NCI-H1436 treated with DMSO at 0.1 percent for 48 hours (cell line): ENCODE measurements around the gene NF1.
"Not testable (repeated sequence)": the region's sequence is repeated elsewhere in the genome, so short reads cannot be mapped to it uniquely, and the experiment has no call there.

ENCODE experiments used
- DNase-seq: peaks from one replicate; lab custom pipeline; 2025; lab: John Stamatoyannopoulos, UW

Gene NF1

DNA sequence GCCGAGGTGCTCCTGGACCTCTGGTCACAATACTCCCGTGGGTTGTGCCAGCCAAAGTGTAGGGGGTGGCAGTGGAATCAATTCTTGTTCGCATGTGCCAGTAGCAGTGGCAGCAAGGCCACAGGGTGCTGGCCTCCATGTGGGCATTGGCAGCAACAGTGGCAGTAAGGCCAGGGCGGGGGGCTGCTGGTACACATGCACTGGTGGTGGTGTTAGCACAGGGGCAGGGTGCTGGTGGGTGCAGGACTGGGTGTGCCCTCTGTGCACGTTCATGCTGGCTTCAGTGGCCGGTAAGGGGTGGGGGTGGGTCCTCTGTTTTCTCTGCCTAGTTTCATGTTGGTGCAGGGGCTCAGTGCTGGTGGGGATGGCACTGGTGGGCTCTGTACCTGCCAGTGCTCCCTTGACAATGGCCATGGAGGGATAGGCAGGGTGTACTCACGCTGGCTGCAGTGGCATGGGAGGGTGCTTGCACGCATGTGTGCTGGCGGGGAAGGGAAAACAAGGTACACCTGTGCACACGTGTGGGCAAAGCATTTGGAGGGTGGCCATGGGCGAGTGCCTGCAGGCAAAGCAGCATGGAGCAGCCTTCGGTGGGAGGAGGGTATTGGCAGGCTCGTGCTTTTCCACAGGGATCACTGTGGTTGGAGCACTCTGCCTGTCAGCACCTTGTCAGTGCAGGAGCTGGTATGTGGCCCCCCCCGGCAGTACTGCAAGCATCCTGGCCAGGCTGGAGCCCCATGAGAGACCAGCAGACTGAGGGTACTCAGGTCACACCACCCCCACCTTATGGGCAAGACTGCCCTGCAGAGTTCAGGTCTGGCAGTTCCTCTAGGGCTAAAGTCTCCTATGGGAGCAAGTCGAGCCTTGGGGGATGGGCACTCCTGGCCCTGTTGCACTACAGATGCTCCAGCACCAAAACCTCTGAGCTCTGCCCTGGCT, 35.8 kb downstream of the NF1 start:
- no peak for DNase-seq

DNA sequence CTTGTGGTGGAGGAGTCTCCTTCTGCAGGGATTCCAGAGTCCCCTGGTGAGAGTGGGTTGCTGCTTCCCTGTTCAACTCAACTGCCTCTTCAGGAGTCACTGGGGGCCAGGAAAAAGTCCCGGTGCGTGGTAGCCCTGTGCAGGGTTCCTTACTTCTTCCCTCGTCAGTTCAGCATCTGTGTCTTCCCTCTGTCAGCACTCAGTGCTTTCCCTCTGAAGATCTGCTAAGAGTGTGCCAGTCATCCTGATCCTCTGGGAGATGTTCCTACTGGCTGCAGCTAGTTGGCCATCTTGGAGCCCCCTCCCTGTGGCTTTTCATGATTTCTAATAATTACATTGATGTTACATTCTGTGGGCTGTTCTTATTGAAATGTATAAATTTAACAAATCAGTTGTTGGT, 36.5 kb downstream of the NF1 start:
- DNase-seq = no peak

- DNase-seq = no peak
Measured at GRCh38 chr17:31132977-31133376, 38.2 kb downstream of the NF1 start.

GRCh38 chr17:31134576-31134975, 39.8 kb downstream of the NF1 start:
- no peak for DNase-seq

GRCh38 chr17:31136319-31136718, 41.5 kb downstream of the NF1 start:
- DNase-seq = no peak

GRCh38 chr17:31140111-31140510, 45.3 kb downstream of the NF1 start:
- DNase-seq = no peak

DNA sequence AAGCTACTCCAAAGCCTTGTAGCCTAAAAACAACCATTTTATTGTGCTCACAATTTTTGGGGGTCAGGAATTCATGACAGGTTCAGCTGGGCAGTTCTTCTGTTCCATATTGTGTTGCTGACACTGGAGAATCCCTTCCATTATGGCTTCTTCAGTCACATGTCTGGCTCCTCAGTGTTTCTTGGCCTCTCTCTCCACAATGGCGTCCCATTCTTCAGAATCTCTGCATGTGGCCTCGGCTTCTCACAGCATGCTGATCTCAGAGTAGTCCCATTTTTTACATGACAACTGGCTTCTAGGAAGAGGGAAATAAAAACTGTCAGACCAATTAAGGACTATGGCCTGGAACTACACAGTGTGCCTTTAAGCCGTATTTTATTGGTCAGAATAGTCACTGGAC, 49.7 kb downstream of the NF1 start:
- DNase-seq = no peak

GRCh38 chr17:31144836-31145235, 50.1 kb downstream of the NF1 start:
- no peak for DNase-seq

DNA sequence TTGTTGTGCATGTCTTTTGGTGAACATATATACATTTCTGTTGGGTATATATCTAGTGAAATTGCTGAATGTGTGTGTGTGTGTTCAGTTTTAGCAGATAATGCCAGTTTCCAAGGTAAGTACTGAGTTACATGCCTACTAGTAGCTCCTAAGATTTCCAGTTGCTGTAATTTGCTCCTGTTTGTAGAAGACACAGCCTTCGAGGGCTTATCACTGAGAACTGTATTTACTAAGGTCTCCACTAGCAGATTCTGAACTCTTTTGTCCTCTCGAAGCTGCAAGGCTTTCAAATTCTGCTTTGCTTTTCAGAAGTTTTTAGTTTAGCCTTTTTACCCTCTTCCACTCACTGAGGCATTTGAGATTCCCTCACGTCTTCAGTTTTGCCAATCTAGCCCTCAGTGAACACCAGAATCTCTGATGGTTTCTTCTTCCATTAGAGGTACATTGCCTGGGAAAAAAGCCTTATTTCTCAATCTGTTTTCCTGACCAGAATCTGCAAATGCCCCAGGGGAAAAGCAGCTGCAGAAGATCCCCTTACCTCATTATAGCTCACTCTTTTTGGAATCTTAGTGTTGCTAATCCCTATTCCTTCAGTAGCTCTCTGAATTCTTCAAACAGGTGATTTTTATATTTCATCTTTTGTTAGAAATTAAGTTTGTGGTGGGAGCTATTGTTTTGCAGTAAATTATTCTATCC, 52.9 kb downstream of the NF1 start:
- no peak for DNase-seq

DNA sequence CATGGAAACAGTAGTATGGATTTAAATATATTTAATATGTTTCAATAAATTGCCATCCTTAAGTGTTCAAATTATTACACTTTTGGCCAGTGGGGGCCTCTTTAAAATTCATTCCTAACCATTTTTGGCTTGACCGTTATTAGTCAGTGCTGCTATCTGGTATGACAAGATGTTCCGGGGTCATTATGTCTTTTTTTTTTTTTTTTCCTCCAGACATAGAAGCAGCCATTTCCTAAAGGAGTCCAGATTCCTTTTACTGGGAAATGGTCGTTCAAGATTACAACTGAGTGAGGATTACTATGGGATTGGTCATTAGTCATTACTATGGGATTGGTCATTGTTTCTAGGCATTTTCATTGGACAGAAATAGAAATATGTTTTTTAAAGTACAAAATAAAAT, 53.4 kb downstream of the NF1 start:
- no peak for DNase-seq

DNA sequence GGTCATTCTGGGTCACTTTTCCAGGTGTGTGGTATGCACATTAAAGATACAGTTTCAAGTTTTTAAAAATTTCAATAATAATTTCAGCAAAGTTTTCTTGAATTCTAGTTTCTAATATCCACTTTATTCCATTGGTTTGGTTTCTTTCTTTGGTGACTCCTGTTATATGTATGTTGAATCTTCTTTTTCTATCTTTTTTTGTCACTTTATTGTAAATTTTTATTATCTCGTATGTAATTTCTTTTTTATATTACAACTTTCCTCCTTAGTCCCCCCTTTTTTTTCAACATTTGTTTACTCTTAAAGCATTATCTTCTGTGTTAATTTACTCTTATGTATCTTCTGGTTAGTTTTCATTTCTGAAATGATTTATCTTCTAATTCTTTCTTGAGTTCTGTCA, 57.5 kb downstream of the NF1 start:
- no peak for DNase-seq

- no peak for DNase-seq
Measured at GRCh38 chr17:31155208-31155810, 60.5 kb downstream of the NF1 start.

DNA sequence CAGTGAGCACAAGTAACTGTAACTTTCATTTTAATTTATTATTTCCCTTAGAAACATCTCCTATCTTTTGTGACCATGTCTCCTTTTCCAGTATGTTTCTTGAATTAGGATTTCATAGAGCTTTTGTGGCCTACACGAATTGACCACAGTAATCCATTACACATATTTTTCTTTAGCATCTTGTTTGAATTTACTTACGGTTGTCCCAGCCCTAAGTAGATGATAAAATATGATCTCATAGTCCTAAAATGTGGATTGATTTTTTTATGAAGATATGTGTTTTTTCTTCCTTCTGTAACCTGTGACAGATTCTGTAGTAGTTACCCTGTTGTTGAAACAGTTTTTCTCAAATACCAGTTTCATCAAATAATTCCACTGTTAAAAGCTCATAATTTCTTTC, 61.5 kb downstream of the NF1 start:
- no peak for DNase-seq

DNA sequence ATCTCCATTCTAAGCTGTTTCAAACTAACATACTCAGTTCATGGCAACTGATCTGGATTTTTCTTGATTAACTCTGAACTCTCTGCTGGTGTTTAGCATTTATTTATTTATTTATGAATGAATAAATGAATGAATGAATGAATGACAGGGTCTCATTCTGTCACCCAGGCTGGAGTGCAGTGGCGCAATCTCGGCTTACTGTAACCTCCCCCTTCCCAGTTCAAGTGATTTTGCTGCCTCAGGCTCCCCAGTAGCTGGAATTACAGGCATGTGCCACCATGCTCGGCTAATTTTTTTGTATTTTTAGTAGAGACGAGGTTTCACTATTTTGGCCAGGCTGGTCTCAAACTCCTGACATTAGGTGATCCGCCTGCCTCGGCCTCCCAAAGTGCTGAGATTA, 62.1 kb downstream of the NF1 start:
- DNase-seq = not testable (repeated sequence)

- no peak for DNase-seq
Measured at GRCh38 chr17:31158746-31159377, 64.1 kb downstream of the NF1 start.

GRCh38 chr17:31163091-31163781, 68.5 kb downstream of the NF1 start:
- no peak for DNase-seq

GRCh38 chr17:31167111-31167510, 72.3 kb downstream of the NF1 start:
- DNase-seq = no peak

- DNase-seq = no peak
Measured at GRCh38 chr17:31171701-31172100, 76.9 kb downstream of the NF1 start.

DNA sequence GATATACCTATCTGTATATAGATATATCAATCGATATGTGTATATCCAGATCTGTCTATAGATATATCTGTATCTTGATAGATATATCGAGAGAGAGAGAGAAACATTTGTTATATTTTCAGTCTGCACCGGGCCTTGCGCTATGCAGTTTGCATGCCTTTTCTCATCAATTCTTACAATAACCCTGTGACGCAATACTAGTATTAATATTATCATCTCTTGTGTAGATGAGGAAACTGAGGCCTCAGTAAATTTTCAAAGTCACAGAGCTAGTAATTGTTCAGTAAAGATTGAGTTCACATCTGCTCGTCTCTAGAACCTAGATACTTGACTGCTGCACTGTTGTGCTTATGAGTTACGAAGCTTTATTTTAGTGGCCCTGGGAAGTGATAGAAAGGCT, 77.6 kb downstream of the NF1 start:
- DNase-seq = no peak

- no peak for DNase-seq
Measured at GRCh38 chr17:31174215-31174614, 79.4 kb downstream of the NF1 start.

DNA sequence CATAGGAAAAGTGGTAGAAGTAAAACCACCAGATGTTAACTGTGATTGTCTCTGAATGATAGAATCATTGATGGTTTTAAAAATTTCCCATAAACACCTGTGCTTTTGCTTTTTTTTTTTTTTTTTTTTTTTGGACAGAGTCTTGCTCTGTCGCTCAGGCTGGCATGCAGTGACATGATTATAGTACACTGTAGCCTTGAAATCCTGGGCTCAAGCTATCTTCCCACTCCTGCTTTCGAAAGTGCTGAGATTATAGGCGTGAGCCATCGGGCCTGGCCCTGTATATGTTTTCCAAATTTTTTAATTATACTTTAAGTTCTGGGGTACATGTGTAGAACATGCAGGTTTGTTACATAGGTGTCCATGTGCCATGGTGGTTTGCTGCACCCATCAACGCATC, 80.5 kb downstream of the NF1 start:
- no peak for DNase-seq

GRCh38 chr17:31176143-31176542, 81.4 kb downstream of the NF1 start:
- not testable (repeated sequence) for DNase-seq
